HG03103 (cell line): ENCODE measurements around the gene MCF2L.

Experiments used
- ATAC-seq: cut with Tn5 transposase; IDR thresholded peaks from one replicate; pipeline ENCODE4 v1.9.1; 2021; ENCODE audit warnings: low read depth; ENCODE audit not compliant: unreplicated experiment

The MCF2L gene

GRCh38 chr13:112962396-112962795, 6.6 kb upstream of the MCF2L start:
- no peak for ATAC-seq

- no peak for ATAC-seq
Measured at GRCh38 chr13:112962911-112963625, 5.9 kb upstream of the MCF2L start.

GRCh38 chr13:112963641-112964040, 5.4 kb upstream of the MCF2L start:
- ATAC-seq = no peak

- no peak for ATAC-seq
Measured at GRCh38 chr13:112964971-112965492, 4.0 kb upstream of the MCF2L start.

GRCh38 chr13:112965573-112966115, 3.4 kb upstream of the MCF2L start:
- ATAC-seq = no peak

GRCh38 chr13:112966776-112967175, 2.2 kb upstream of the MCF2L start:
- no peak for ATAC-seq

GRCh38 chr13:112967686-112968379, 1.2 kb upstream of the MCF2L start:
- no peak for ATAC-seq

- peak; percentile 34 for ATAC-seq
Measured at GRCh38 chr13:112968380-112968909, 569 bp upstream of the MCF2L start.

GRCh38 chr13:112969692-112970338, 801 bp downstream of the MCF2L start:
- no peak for ATAC-seq

GRCh38 chr13:112970552-112971287, 1.7 kb downstream of the MCF2L start:
- no peak for ATAC-seq

- ATAC-seq = no peak
Measured at GRCh38 chr13:112971288-112971643, 2.3 kb downstream of the MCF2L start.

GRCh38 chr13:112972258-112972657, 3.2 kb downstream of the MCF2L start:
- ATAC-seq = no peak

GRCh38 chr13:112972867-112973576, 4.0 kb downstream of the MCF2L start:
- ATAC-seq = no peak

- no peak for ATAC-seq
Measured at GRCh38 chr13:112973577-112973951, 4.5 kb downstream of the MCF2L start.

GRCh38 chr13:112974125-112974524, 5.1 kb downstream of the MCF2L start:
- ATAC-seq = no peak

- ATAC-seq = no peak
Measured at GRCh38 chr13:112974671-112975070, 5.7 kb downstream of the MCF2L start.

- ATAC-seq = no peak
Measured at GRCh38 chr13:112975401-112975939, 6.5 kb downstream of the MCF2L start.

- no peak for ATAC-seq
Measured at GRCh38 chr13:112976526-112976925, 7.5 kb downstream of the MCF2L start.

GRCh38 chr13:112977091-112977490, 8.1 kb downstream of the MCF2L start:
- no peak for ATAC-seq
